Measurements from ENCODE around the gene C2. TPM values are rescaled to one million over a fixed set of nuclear protein-coding genes. Genes with fewer than 3 reads are reported as not detected.
A peak's percentile ranks its signal among the peaks of the same experiment; 100 is the strongest.

The C2 gene
- total and polyA plus RNA-seq, 9 donors = 1.4 to 32.6 (median 11.4) TPM

GRCh38 chr6:31879901-31880300, 47.6 kb upstream of the C2 start:
- intact Hi-C loops (cut with DNase I) = no loop called here
- no peak for DNase-seq
- H3K4me1 ChIP-seq (ENCODE audit: insufficient read depth) = no peaks in the 10 kb centered on the region
- H3K27me3 ChIP-seq = no peaks in the 10 kb centered on the region
- no peaks in the 10 kb centered on the region for H3K36me3 ChIP-seq
- no peak overlapping the region for H3K4me3 ChIP-seq
- no peaks in the 10 kb centered on the region for H3K9me3 ChIP-seq
- 73 to 81% (median 74%) methylated on average over 10 of the region's 10 CpGs for WGBS, 3 donors
- no peak overlapping the region for H3K27ac ChIP-seq
- TF ChIP-seq POLR2A (IDR thresholded peaks at IDR 0.05) (no peak), EP300 (IDR thresholded peaks at IDR 0.05) (no peak), CTCF (IDR thresholded peaks at IDR 0.05) (no peak)

GRCh38 chr6:31880616-31881015, 46.9 kb upstream of the C2 start:
- DNase-seq = no peak
- WGBS, 3 donors = 79 to 86% (median 83%) methylated on average over 10 of the region's 10 CpGs
- TF ChIP-seq POLR2A (IDR thresholded peaks at IDR 0.05) (no peak), CTCF (IDR thresholded peaks at IDR 0.05) (no peak), EP300 (IDR thresholded peaks at IDR 0.05) (no peak)
- no peaks in the 10 kb centered on the region for H3K27me3 ChIP-seq
- H3K9me3 ChIP-seq = no peaks in the 10 kb centered on the region
- intact Hi-C loops (cut with DNase I) = no loop called here
- no peaks in the 10 kb centered on the region for H3K4me1 ChIP-seq (ENCODE audit: insufficient read depth)
- H3K4me3 ChIP-seq = no peak overlapping the region
- H3K27ac ChIP-seq = no peak overlapping the region
- H3K36me3 ChIP-seq = no peaks in the 10 kb centered on the region

- Histone ChIP-seq H3K27me3 (no peaks in the 10 kb centered on the region), H3K36me3 (no peaks in the 10 kb centered on the region), H3K4me3 (no peak overlapping the region), H3K27ac (no peak overlapping the region), H3K4me1 (ENCODE audit: insufficient read depth) (no peaks in the 10 kb centered on the region), H3K9me3 (no peaks in the 10 kb centered on the region)
- intact Hi-C loops (cut with DNase I) = no loop called here
- no peak for DNase-seq
- WGBS, 3 donors = 83 to 86% (median 85%) methylated on average over 9 of the region's 9 CpGs
- no peak for TF ChIP-seq POLR2A (IDR thresholded peaks at IDR 0.05)
- TF ChIP-seq EP300 (IDR thresholded peaks at IDR 0.05) = no peak
- TF ChIP-seq CTCF (IDR thresholded peaks at IDR 0.05) = no peak
These were observed 46.2 kb upstream of the C2 start for GRCh38 chr6:31881136-31881859.

- no peaks in the 10 kb centered on the region for H3K36me3 ChIP-seq
- H3K9me3 ChIP-seq = no peaks in the 10 kb centered on the region
- DNase-seq = peak in 1 of 5 donors; percentile 38
- intact Hi-C loops (cut with DNase I) = no loop called here
- H3K4me1 ChIP-seq (ENCODE audit: insufficient read depth) = no peaks in the 10 kb centered on the region
- TF ChIP-seq POLR2A (IDR thresholded peaks at IDR 0.05) (no peak), EP300 (IDR thresholded peaks at IDR 0.05) (no peak), CTCF (IDR thresholded peaks at IDR 0.05) (no peak)
- no peaks in the 10 kb centered on the region for H3K27me3 ChIP-seq
- H3K27ac ChIP-seq = no peak overlapping the region
- WGBS, 3 donors = 62 to 82% (median 64%) methylated on average over 6 of the region's 6 CpGs
- no peak overlapping the region for H3K4me3 ChIP-seq
These were observed 45.2 kb upstream of the C2 start for GRCh38 chr6:31882344-31882743.
